KOPT-K1 (cell line): ENCODE results near the gene KRT34.
"Not testable (repeated sequence)": the region's sequence is repeated elsewhere in the genome, so short reads cannot be mapped to it uniquely, and the experiment has no call there.

Experiments
- H3K27ac ChIP-seq: fragments of 200-600 bp; sonication (generic); 2 replicates; pipeline ENCODE4 v1.5.1; 2016; ENCODE audit warnings: antibody characterized with exemption, mild to moderate bottlenecking, low read depth, low read length; ENCODE audit not compliant: poor library complexity, severe bottlenecking
- H3K36me3 ChIP-seq: fragments of 200-600 bp; sonication (generic); 2 replicates; pipeline ENCODE4 v1.5.1; 2017; ENCODE audit warnings: antibody characterized with exemption, mild to moderate bottlenecking, low read length, moderate library complexity; ENCODE audit not compliant: insufficient read depth
- H3K9me3 ChIP-seq: fragments of 200-600 bp; sonication (generic); 2 replicates; pipeline ENCODE4 v1.5.1; 2017; ENCODE audit warnings: antibody characterized with exemption, low read length, mild to moderate bottlenecking; ENCODE audit not compliant: insufficient read depth, poor library complexity, severe bottlenecking

KRT34 gene

GRCh38 chr17:41393826-41394225 is 11.7 kb upstream of the KRT34 start:
- Histone ChIP-seq H3K27ac (no peak overlapping the region), H3K9me3 (no peaks in the 10 kb centered on the region), H3K36me3 (no peaks in the 10 kb centered on the region)

- Histone ChIP-seq H3K27ac (no peak overlapping the region), H3K9me3 (no peaks in the 10 kb centered on the region), H3K36me3 (no peaks in the 10 kb centered on the region)
These were observed 11.2 kb upstream of the KRT34 start for GRCh38 chr17:41393294-41393693.

GRCh38 chr17:41392278-41392677 is 10.2 kb upstream of the KRT34 start:
- H3K9me3 ChIP-seq: peaks cover 5% of the 10 kb centered on the region
- no peaks in the 10 kb centered on the region for H3K36me3 ChIP-seq
- no peak overlapping the region for H3K27ac ChIP-seq

- H3K9me3 ChIP-seq: peaks cover 10% of the 10 kb centered on the region
- no peak overlapping the region for H3K27ac ChIP-seq
- H3K36me3 ChIP-seq: no peaks in the 10 kb centered on the region
These were observed 9.4 kb upstream of the KRT34 start for GRCh38 chr17:41391535-41391934.

GRCh38 chr17:41390411-41390938 is 8.4 kb upstream of the KRT34 start:
- no peak overlapping the region for H3K27ac ChIP-seq
- no peaks in the 10 kb centered on the region for H3K36me3 ChIP-seq
- H3K9me3 ChIP-seq: peaks cover 14% of the 10 kb centered on the region

GRCh38 chr17:41387670-41388069 is 5.6 kb upstream of the KRT34 start:
- H3K36me3 ChIP-seq: no peaks in the 10 kb centered on the region
- H3K9me3 ChIP-seq: peaks cover 14% of the 10 kb centered on the region
- H3K27ac ChIP-seq: no peak overlapping the region

GRCh38 chr17:41386227-41386626 is 4.1 kb upstream of the KRT34 start:
- Histone ChIP-seq H3K36me3 (no peaks in the 10 kb centered on the region), H3K9me3 (peaks cover 14% of the 10 kb centered on the region), H3K27ac (no peak overlapping the region)

- H3K36me3 ChIP-seq: no peaks in the 10 kb centered on the region
- H3K9me3 ChIP-seq: peaks cover 14% of the 10 kb centered on the region
- H3K27ac ChIP-seq: no peak overlapping the region
These were observed 1.6 kb upstream of the KRT34 start for GRCh38 chr17:41383690-41384089.

GRCh38 chr17:41382394-41382793 is 288 bp upstream of the KRT34 start:
- Histone ChIP-seq H3K27ac (no peak overlapping the region), H3K9me3 (peaks cover 11% of the 10 kb centered on the region), H3K36me3 (no peaks in the 10 kb centered on the region)

- not testable (repeated sequence) for H3K27ac ChIP-seq, H3K9me3 ChIP-seq, H3K36me3 ChIP-seq
These were observed 2.0 kb downstream of the KRT34 start for GRCh38 chr17:41380091-41380490.

GRCh38 chr17:41377546-41377945 is 4.6 kb downstream of the KRT34 start:
- Histone ChIP-seq H3K36me3 (no peaks in the 10 kb centered on the region), H3K9me3 (no peaks in the 10 kb centered on the region), H3K27ac (no peak overlapping the region)

- Histone ChIP-seq H3K36me3 (no peaks in the 10 kb centered on the region), H3K27ac (no peak within 1 kb of the TSS), H3K9me3 (no peaks in the 10 kb centered on the region)
These were observed 12.4 kb downstream of the KRT34 start, which contains the start of gene KRT33B for GRCh38 chr17:41369713-41370112. Gene KRT33B (minus strand): TSS chr17:41369813. CDS start chr17:41369750, 63 bp downstream.

- no peak overlapping the region for H3K27ac ChIP-seq
- no peaks in the 10 kb centered on the region for H3K36me3 ChIP-seq
- no peaks in the 10 kb centered on the region for H3K9me3 ChIP-seq
These were observed 13.1 kb downstream of the KRT34 start for GRCh38 chr17:41369023-41369422.

GRCh38 chr17:41367426-41368075 is 14.6 kb downstream of the KRT34 start:
- no peaks in the 10 kb centered on the region for H3K9me3 ChIP-seq
- H3K36me3 ChIP-seq: no peaks in the 10 kb centered on the region
- H3K27ac ChIP-seq: no peak overlapping the region

- H3K27ac ChIP-seq: no peak overlapping the region
- no peaks in the 10 kb centered on the region for H3K9me3 ChIP-seq
- H3K36me3 ChIP-seq: no peaks in the 10 kb centered on the region
These were observed 16.0 kb downstream of the KRT34 start for GRCh38 chr17:41366070-41366469.

GRCh38 chr17:41363881-41364280 is 18.2 kb downstream of the KRT34 start:
- no peaks in the 10 kb centered on the region for H3K9me3 ChIP-seq
- no peak overlapping the region for H3K27ac ChIP-seq
- H3K36me3 ChIP-seq: no peaks in the 10 kb centered on the region
